Common myeloid progenitor, CD34-positive (primary cell): ENCODE measurements around the gene ANKRD40.

ENCODE experiments used
- CTCF ChIA-PET: fragments of 350-600 bp; sonication (Branson Sonifier 250); formaldehyde crosslinking; loops from one replicate; lab custom pipeline; 2021; ENCODE audit warnings: antibody characterized with exemption; lab: Charles Lee
- POLR2A ChIA-PET: fragments of 350-600 bp; sonication (Branson Sonifier 250); formaldehyde crosslinking; loops from one replicate; lab custom pipeline; 2021; ENCODE audit warnings: antibody characterized with exemption; lab: Charles Lee
- DNase-seq, 3 donors: peaks; one replicate each; pipeline versions ENCODE4 v3.0.0 to v3.0.0-alpha.2; 2013
- H3K27ac ChIP-seq, 2 experiments: 1 replicate in 1 of 2; 2 replicates in 1 of 2; pipeline ENCODE4 v1.7.0; 2013; ENCODE audit warnings: inconsistent platforms in 2 of 2, low read length in 2 of 2, mild to moderate bottlenecking in 2 of 2, low read depth in 1 of 2, moderate library complexity in 1 of 2; ENCODE audit not compliant: severe bottlenecking in 2 of 2, insufficient read depth in 1 of 2, poor library complexity in 1 of 2
- H3K27me3 ChIP-seq, 5 experiments: replicated peaks in 2 of 5; 1 replicate in 3 of 5; 2 replicates in 2 of 5; pipeline versions ENCODE4 v1.6.1 to v1.7.0; 2013; ENCODE audit warnings: low read length in 4 of 5, mild to moderate bottlenecking in 2 of 5, moderate library complexity in 2 of 5, inconsistent platforms in 1 of 5; ENCODE audit not compliant: insufficient read depth in 5 of 5, control insufficient read depth in 4 of 5
- H3K36me3 ChIP-seq, 4 experiments: 1 replicate in 2 of 4; 2 replicates in 2 of 4; pipeline versions ENCODE4 v1.6.1 to v1.7.0; 2013; ENCODE audit warnings: low read length in 3 of 4, control low read depth in 1 of 4, mild to moderate bottlenecking in 1 of 4; ENCODE audit not compliant: control insufficient read depth in 4 of 4, insufficient read depth in 4 of 4
- H3K4me1 ChIP-seq, 4 experiments: 1 replicate in 3 of 4; 2 replicates in 1 of 4; pipeline versions ENCODE4 v1.6.1 to v1.7.1; 2013; ENCODE audit warnings: low read length in 3 of 4, mild to moderate bottlenecking in 3 of 4, control low read depth in 1 of 4, inconsistent platforms in 1 of 4, moderate library complexity in 1 of 4; ENCODE audit not compliant: control insufficient read depth in 4 of 4, insufficient read depth in 4 of 4; ENCODE audit errors: control extremely low read depth in 1 of 4
- H3K4me3 ChIP-seq, 7 experiments: 1 replicate in 4 of 7; 2 replicates in 3 of 7; pipeline versions ENCODE4 v1.5.1 to v1.7.0; 2013; ENCODE audit warnings: mild to moderate bottlenecking in 7 of 7, low read length in 6 of 7, moderate library complexity in 6 of 7, inconsistent platforms in 2 of 7, low read depth in 2 of 7, control low read depth in 1 of 7; ENCODE audit not compliant: insufficient read depth in 4 of 7, control insufficient read depth in 1 of 7; ENCODE audit errors: extremely low read depth in 1 of 7
- H3K9me3 ChIP-seq, 5 experiments: 1 replicate in 4 of 5; 2 replicates in 1 of 5; pipeline versions ENCODE4 v1.6.1 to v1.7.1; 2013; ENCODE audit warnings: low read length in 4 of 5, mild to moderate bottlenecking in 2 of 5, inconsistent platforms in 1 of 5, low read depth in 1 of 5, moderate library complexity in 1 of 5; ENCODE audit not compliant: control insufficient read depth in 4 of 5, insufficient read depth in 2 of 5; ENCODE audit errors: control extremely low read depth in 1 of 5
- WGBS: methylation state at CpG from one replicate; pipeline ENCODE4 v1.1.5; 2013; ENCODE audit not compliant: insufficient coverage; 5-methylcytosine and 5-hydroxymethylcytosine counted together

Gene ANKRD40

GRCh38 chr17:50647187-50647586 is 60.5 kb downstream of the ANKRD40 start:
- no peaks in the 10 kb centered on the region for H3K36me3 ChIP-seq
- no peaks in the 10 kb centered on the region for H3K4me1 ChIP-seq
- no peak overlapping the region for H3K4me3 ChIP-seq
- H3K27ac ChIP-seq: no peak overlapping the region
- peaks cover 0 to under 1% (median 0%) of the 10 kb centered on the region in 5 experiments for H3K9me3 ChIP-seq
- DNase-seq: no peak
- CTCF ChIA-PET: interaction anchor here (1.0 to 1.7 kb wide), 6 partner anchors 9 to 33 kb away, joined by 3 to 6 read pairs (median 4); no protein-coding TSS in a partner anchor
- POLR2A ChIA-PET: no interaction called here
- H3K27me3 ChIP-seq: no peaks in the 10 kb centered on the region
- 68% methylated on average over 2 of the region's 2 CpGs for WGBS

- no peak overlapping the region for H3K27ac ChIP-seq
- H3K36me3 ChIP-seq: no peaks in the 10 kb centered on the region
- ChIA-PET CTCF (interaction anchor here (1.0 to 1.6 kb wide), 5 partner anchors 9 to 96 kb away, joined by 3 to 6 read pairs (median 3); no protein-coding TSS in a partner anchor), POLR2A (interaction anchor here (0.6 kb wide), 1 partner anchor 75 kb away, joined by 4 read pairs; no protein-coding TSS in a partner anchor)
- WGBS: 100% methylated on average over 3 of the region's 3 CpGs
- DNase-seq: no peak
- H3K4me3 ChIP-seq: no peak overlapping the region
- peaks cover 2 to 7% (median 5%) of the 10 kb centered on the region in 4 experiments for H3K4me1 ChIP-seq
- H3K27me3 ChIP-seq: no peaks in the 10 kb centered on the region
- no peaks in the 10 kb centered on the region for H3K9me3 ChIP-seq
These were observed 61.7 kb downstream of the ANKRD40 start for GRCh38 chr17:50645748-50646682.
